ENCODE data around the gene OSBPL1A.
A peak's percentile ranks its signal among the peaks of the same experiment; 100 is the strongest.

The OSBPL1A gene

GRCh38 chr18:24333084-24333483, 64.5 kb downstream of the OSBPL1A start:
- no peak for DNase-seq

DNA sequence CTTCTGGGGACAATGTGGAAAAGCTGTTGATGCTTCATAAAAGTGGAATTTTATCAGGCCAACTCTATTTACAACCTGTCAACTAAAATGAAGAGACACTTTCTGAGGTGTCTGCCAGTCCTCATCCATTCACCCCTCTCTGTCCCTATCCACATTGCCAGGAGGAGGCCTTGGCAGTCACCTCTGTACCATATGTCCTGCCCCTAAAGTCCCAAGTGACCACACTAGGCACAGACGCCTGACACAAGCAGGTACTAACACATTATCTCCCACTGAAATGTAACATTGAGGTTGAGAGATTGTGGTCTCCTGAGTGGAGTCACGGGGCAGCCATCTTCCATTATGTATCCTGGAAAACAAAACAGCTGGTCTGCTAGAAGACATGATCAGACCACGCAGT, 71.4 kb downstream of the OSBPL1A start:
- DNase-seq = no peak

GRCh38 chr18:24322584-24323136, 75.0 kb downstream of the OSBPL1A start:
- no peak for DNase-seq

GRCh38 chr18:24321071-24321470, 76.6 kb downstream of the OSBPL1A start:
- DNase-seq = no peak

DNA sequence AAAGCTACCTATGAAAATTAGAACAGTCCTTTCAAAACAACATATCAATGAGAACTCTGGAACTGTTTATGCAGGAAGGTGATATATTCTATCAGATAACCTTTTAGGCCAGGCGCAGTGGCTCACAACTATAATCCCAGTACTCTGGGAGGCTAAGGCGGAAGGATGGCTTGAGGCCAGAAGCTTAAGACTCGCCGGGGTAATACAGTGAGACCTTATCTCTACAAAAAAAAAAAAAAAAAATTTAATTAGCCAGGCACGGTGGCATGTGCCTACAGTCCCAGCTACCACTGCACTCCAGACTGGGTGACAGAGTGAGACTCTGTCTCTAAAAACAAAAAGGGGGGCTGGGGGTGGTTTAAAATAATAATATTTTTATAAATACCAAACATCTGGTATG, 77.9 kb downstream of the OSBPL1A start:
- DNase-seq = no peak

DNA sequence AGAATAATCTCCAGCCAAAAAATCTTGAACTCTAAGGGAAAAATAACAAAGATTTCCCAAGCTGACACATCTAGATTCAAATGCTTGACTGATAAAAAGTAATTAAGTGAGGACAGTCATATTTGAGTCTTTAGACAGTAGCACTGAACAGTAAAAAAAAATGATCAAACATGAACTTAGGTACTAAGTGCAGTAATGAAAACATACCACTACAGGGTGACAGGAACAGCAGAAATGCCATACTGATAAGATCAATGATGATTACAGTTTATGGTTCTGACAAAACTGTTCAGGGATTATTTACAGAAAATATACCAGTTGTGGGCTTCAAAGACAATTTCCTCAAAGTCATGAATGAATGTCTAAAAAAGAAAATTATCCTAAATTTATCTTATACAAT, 80.3 kb downstream of the OSBPL1A start:
- DNase-seq = no peak

DNA sequence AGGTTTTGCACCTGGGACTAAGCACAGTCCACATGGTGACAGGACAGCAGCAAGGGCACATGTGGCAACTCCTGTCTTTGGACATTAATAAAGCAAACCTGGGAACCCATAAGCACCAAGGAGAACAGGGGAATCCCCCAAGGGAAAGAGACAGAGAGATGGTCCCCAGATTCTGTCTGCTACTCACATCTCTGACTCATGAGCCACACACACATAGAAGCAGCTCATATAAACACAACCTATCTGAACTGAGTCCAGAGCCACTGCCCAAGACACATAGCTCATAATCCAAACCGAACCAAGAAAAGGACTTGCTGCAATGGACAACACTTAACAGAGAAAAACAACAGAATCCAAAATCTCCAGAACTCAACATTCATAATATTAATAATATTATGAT, 82.5 kb downstream of the OSBPL1A start:
- DNase-seq = no peak

GRCh38 chr18:24306201-24306600, 91.4 kb downstream of the OSBPL1A start:
- no peak for DNase-seq

- no peak for DNase-seq
Measured at GRCh38 chr18:24300703-24301102, 96.9 kb downstream of the OSBPL1A start.

GRCh38 chr18:24296276-24296675, 101.3 kb downstream of the OSBPL1A start:
- no peak for DNase-seq

GRCh38 chr18:24293254-24293653, 104.4 kb downstream of the OSBPL1A start:
- no peak for DNase-seq

DNA sequence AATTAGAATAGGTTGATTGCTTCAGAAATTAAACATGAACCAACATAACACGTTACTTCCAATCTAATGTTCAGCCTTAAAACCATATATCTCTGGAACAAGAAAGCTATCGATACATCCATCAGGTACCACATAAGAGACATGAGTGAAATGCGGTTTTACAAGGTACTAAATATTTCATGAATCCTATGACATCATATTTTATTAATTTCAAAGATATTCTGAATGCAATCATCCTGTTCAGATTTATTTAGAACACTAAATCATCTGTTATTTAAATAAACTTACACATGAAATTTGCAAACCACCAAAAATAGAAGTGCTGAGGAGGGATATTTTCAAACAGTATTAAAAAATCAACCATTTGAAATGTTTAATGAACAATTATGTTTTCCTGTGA, 119.0 kb downstream of the OSBPL1A start:
- no peak for DNase-seq

GRCh38 chr18:24277516-24278195, 120.0 kb downstream of the OSBPL1A start:
- DNase-seq = no peak

DNA sequence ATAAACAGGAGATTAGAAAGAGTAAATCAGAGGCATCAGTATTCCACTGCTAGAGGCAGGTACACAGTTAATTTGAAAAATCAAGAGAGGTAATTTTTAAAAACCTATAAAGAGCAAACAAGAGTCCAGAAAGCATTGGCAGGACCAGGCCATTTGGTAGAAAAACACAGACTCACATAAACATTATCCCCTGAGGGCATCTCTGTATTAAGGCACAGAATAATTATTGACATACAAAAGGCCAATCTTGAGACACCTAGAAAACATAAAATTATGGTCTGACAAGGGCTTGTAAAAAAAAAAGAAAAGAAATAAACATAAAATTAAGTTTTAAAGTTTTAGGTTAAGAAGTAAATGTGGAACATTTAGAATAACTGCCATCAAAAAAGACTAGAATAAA, 120.6 kb downstream of the OSBPL1A start:
- DNase-seq = no peak

DNA sequence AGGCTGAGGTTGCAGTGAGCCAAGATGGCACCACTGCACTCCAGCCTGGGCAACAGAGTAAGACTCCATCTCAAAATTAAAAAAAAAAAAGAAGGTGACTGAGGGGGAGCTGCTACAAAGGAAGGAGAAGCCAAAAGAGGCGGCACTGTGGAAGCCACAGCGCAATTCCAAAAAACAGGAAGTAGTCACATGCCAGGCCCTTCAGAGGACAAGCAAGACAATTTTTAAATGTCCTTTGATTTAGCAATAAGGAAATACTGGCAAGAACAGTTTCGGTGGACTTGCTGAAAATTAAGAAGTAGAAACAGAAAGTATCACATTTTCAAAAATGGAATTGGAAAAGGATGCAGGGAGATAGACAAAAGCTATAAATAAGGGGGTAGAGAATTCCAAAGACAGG, 122.8 kb downstream of the OSBPL1A start:
- peak; percentile 72 to 83 for DNase-seq

DNA sequence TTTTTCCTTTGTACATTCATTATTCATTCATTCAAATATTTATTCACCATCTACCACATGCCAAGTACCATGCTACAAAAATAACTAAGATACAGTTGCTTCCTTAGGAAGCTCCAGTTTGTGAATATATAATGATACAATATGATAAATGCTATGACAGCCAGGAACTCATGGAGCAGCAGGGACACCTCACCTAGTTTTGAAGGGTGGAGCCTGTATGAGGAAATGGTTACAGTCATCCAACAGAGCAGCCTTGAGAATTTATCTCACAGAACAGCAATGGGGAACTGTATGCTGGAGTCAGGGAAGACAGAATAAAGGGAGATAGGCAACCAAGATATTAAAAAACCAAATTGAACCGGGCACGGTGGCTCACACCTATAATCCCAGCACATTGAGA, 124.0 kb downstream of the OSBPL1A start:
- DNase-seq = peak; percentile 22 to 49

DNA sequence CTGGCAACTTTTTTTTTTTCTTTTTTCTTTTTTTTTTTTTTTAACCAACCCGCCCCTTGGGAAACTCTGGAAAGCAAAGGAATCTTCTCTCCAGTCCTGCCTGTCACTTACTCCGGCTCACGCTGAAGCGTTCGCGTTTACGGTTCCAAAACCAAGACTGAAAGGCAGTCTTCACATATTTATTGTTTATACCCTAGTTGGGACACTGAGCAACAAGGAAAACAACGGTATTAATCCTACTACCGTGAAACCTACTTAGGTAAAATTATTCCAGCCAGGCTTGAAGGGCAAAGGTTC, 125.4 kb downstream of the OSBPL1A start:
- no peak for DNase-seq

DNA sequence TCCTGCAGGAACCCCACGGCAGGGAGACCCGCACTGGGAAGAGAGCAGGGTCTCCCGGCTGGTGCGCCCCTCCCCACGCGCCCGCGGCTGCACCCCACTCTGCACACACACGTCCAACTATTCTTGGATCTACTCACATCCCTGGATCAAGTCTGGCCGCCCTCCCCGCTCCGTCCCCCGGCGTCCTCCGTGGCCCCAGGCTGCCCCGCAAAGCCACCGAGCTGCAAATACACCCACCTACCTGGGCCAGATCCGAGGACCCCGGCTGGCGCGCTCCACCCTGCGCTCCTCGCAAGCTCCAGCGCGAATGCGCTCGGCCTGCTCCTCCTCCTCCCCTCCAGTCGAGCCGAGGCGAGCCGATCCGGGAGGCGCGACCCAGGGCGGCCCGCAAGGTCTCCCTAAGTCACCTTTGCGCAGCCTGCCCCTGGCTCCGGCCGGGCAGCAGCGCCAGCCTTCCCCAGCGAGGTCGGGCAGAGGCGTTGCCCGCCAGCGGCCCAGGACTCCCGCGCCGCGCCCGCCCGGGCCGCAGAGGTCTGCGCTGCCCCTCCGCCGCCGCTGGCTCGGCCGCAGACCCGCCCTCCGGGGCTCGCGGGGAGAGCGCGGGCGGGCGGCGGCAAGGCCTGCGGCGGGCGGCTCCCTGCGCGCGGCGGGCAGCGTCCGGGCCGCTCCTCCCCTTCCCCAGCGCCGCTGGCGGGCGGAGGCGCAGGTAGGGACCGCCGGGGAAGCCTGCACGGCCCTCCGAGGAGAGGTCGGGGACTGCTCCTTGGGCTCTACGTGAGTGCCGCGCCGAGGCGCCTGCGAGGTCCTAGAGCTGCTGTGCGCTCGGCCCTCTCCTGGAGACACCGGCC, 126.0 kb downstream of the OSBPL1A start:
- peak; percentile 17 to 34 for DNase-seq

DNA sequence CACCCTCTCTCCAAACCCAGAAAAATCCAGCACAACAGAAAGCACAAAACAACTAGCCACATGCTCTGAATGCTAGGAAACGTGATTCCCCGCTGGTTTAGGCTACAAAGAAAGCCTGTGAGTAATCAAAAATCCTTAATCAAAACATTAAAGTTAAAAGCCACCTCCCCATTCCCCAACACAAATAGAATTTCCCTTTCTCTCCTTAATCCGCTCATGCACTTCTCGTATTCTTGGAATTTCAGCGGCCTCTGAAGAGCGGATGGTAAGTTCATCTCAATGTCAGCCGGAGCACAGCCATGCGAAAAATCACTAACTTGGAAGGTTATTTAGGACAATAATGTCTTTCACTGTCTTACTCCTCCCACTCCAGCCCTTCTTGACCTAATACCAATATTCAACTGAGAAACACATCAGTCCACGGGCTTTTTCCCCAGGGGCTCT, 126.7 kb downstream of the OSBPL1A start:
- no peak for DNase-seq

GRCh38 chr18:24270358-24270936, 127.2 kb downstream of the OSBPL1A start:
- DNase-seq = no peak

- DNase-seq = no peak
Measured at GRCh38 chr18:24268784-24269550, 128.7 kb downstream of the OSBPL1A start.

DNA sequence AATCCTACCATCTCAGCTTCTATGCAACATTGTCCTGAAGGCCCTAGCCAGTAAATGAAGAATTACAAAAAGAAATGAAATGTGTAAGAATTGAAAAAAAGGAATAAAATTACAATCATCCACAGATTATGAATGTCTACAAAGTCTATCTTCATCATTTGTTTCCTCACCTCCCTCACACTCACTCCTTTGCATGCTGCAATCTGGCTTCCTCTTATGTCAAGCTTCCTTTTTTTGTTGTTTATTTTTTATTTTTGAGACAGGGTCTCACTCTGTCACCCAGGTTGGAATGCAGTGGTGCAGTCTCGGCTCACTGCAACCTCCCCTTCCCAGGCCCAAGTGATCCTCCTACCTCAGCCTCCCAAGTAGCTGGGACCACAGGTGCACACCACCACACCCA, 129.7 kb downstream of the OSBPL1A start:
- peak in 1 of 2 donors; percentile 12 for DNase-seq

- DNase-seq = no peak
Measured at GRCh38 chr18:24266131-24266530, 131.5 kb downstream of the OSBPL1A start.

All from inflammatory macrophage treated with lipopolysaccharide for 1 hour (primary cell).